Progenitor cell of endocrine pancreas (in vitro differentiated cells): ENCODE measurements around the gene NLRC5. TPM values are rescaled to one million over a fixed set of nuclear protein-coding genes. Genes with fewer than 3 reads are reported as not detected.
"Not testable (repeated sequence)": the region's sequence is repeated elsewhere in the genome, so short reads cannot be mapped to it uniquely, and the experiment has no call there.

Experiments
- DNase-seq: peaks from one replicate; pipeline ENCODE4 v3.0.0; 2021; ENCODE audit warnings: low spot score; ENCODE audit not compliant: unreplicated experiment
- H3K27ac Mint-ChIP-seq: 2 replicates; pipeline ENCODE4 v1.8.0; 2021; ENCODE audit warnings: mild to moderate bottlenecking, moderate library complexity, mixed read lengths
- H3K27me3 Mint-ChIP-seq: 2 replicates; pipeline ENCODE4 v1.8.0; 2021; ENCODE audit warnings: mixed read lengths
- H3K36me3 Mint-ChIP-seq: 2 replicates; pipeline ENCODE4 v1.8.0; 2022; ENCODE audit warnings: mixed read lengths; ENCODE audit not compliant: insufficient read depth
- H3K4me1 Mint-ChIP-seq: 2 replicates; pipeline ENCODE4 v1.8.0; 2021; ENCODE audit warnings: low read depth, mixed read lengths
- H3K4me3 Mint-ChIP-seq: 2 replicates; pipeline ENCODE4 v1.8.0; 2021; ENCODE audit warnings: low read depth, mild to moderate bottlenecking, moderate library complexity, mixed read lengths
- H3K9me3 Mint-ChIP-seq: 2 replicates; pipeline ENCODE4 v1.8.0; 2021; ENCODE audit warnings: low read depth, mixed read lengths
- total RNA-seq: library from RNA; stranded (reverse); gene quantifications from 2 replicates; pipeline ENCODE4 v1.2.1, GENCODE V29; 2021
- TF ChIP-seq, protein P1 (sequence below): fragments of 200-600 bp; sonication (generic); IDR thresholded peaks from one replicate; pipeline ENCODE4 v1.5.0; 2021; ENCODE audit warnings: antibody characterized with exemption, mild to moderate bottlenecking; ENCODE audit not compliant: unreplicated experiment

Gene NLRC5
- total RNA-seq, 1 donor from 2014 or later = not detected

DNA sequence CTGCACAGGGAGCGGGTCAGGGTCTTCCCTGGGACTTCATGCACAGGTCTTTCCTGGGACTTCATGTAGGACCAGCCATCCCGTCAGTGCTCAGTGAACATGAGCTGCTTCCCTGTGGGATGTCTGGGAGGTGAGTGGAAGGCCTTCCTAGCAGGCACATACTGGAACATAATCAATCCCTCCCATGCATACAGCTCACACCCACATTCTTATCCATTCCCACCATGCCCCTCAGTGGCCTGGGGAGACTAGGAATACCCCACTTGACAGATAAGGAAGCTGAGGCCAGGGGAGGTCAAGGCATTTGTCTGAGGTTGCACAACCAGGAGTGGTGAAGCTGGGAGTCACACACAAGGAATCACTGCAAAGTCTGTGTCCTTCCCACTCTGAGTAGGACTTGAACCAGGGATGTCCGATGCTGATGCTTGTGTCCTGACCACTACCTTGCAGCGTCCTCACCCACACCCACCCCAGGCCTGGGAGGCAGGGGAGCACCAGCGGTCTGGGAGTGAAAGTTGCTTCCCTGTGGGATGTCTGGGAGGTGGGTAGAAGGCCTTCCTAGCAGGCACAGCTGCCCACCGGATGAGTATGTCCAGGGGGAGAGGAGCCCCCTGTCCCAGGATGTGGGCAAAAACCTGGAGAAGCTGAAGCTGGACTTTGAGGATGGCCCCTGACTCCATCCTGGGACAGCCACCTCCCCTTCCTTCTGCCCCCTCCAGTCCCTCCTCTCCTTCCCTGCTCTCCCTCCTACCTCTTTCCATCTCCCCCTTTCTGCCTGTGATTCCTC, 1.0 kb upstream of the NLRC5 start:
- H3K36me3 Mint-ChIP-seq = no peaks in the 10 kb centered on the region
- H3K27ac Mint-ChIP-seq = no peak overlapping the region
- TF ChIP-seq, protein P1, sequence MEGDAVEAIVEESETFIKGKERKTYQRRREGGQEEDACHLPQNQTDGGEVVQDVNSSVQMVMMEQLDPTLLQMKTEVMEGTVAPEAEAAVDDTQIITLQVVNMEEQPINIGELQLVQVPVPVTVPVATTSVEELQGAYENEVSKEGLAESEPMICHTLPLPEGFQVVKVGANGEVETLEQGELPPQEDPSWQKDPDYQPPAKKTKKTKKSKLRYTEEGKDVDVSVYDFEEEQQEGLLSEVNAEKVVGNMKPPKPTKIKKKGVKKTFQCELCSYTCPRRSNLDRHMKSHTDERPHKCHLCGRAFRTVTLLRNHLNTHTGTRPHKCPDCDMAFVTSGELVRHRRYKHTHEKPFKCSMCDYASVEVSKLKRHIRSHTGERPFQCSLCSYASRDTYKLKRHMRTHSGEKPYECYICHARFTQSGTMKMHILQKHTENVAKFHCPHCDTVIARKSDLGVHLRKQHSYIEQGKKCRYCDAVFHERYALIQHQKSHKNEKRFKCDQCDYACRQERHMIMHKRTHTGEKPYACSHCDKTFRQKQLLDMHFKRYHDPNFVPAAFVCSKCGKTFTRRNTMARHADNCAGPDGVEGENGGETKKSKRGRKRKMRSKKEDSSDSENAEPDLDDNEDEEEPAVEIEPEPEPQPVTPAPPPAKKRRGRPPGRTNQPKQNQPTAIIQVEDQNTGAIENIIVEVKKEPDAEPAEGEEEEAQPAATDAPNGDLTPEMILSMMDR = no peak
- no peaks in the 10 kb centered on the region for H3K9me3 Mint-ChIP-seq
- DNase-seq = no peak
- H3K27me3 Mint-ChIP-seq = peaks cover 75% of the 10 kb centered on the region
- no peak overlapping the region for H3K4me3 Mint-ChIP-seq
- no peaks in the 10 kb centered on the region for H3K4me1 Mint-ChIP-seq

DNA sequence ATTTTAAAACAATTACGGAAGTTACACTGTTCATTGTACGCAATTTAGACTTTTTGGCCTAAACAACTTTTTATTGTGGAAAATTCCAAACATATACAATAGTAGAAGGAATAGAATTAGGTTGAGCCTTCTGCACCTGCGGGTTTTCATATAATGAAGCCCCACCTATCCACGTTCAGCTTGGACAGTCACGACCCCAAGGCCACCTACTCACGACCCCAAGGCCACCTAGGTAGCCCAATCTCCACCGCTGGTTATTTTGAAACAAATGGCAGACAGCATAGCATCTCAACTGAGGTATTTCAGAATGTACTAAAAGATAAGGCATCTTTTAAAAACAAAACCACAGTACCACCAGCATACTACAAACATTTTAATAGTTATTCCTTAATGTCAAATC, 631 bp downstream of the NLRC5 start:
- TF ChIP-seq, protein P1 = no peak
- Mint-ChIP-seq H3K27ac (no peak overlapping the region), H3K4me3 (peak overlapping the region; percentile 79), H3K9me3 (no peaks in the 10 kb centered on the region), H3K36me3 (no peaks in the 10 kb centered on the region), H3K4me1 (no peaks in the 10 kb centered on the region), H3K27me3 (peaks cover 84% of the 10 kb centered on the region)
- DNase-seq = no peak

DNA sequence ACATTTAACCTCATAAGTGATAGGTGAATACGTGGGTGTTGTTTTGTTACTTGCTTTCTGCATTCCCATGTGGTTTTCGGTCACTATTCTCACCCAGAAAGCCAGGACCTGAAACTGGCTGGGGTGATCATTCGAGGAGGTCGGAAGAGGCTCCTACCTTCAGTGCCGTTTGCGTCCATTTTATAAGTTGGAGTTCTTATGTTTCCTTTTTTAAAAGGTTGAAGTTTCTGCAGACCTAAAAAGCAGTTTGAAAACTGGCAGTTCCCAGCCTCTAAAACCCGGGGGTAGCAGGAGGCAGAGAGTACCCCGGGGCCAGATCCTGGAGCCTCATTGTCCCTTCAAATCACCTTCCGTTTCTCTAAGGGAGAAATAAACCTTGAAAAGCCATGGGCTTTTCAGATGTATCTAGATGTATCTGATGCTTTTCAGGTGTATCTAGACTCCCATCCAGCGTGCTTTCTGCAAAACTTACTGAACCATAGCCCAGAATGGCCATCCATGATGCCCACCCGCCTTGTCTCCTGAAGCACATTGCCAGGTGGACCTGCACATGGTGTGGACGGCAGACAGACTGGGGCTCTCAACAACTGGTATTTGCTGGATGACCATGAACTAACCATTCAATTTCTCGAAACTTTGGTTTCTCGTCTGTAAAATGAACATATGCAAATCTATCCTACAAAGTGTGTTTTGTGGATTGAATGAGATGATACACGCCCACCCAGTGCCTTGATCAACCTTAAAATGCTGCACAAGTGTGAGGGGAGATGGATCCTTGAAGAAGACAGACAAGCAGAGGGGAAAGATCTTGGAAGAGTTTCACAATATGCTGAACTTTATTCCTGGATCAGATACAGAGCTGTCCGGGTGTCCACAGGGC, 1.3 kb downstream of the NLRC5 start:
- no peak for DNase-seq
- H3K4me1 Mint-ChIP-seq = no peaks in the 10 kb centered on the region
- H3K36me3 Mint-ChIP-seq = no peaks in the 10 kb centered on the region
- H3K27me3 Mint-ChIP-seq = peaks cover 81% of the 10 kb centered on the region
- TF ChIP-seq, protein P1 = no peak
- no peaks in the 10 kb centered on the region for H3K9me3 Mint-ChIP-seq
- no peak overlapping the region for H3K4me3 Mint-ChIP-seq
- no peak overlapping the region for H3K27ac Mint-ChIP-seq

DNA sequence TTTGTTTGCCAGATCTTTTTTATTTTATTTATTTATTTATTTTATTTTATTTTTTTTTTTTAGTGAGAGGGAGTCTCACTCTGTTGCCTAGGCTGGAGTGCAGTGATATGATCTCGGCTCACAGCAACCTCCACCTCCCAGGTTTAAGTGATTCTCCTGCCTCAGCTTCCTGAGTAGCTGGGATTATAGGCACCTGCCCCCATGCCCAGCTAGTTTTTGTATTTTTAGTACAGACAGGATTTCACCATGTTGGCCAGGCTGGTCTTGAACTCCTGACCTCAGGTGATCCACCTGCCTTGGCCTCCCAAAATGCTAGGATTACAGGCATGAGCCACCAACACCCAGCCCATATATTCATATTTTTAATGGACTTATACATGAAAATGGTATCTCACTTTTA, 3.1 kb downstream of the NLRC5 start:
- H3K27me3 Mint-ChIP-seq = peaks cover 77% of the 10 kb centered on the region
- H3K4me1 Mint-ChIP-seq, DNase-seq, H3K4me3 Mint-ChIP-seq, H3K27ac Mint-ChIP-seq, H3K36me3 Mint-ChIP-seq, H3K9me3 Mint-ChIP-seq: not testable (repeated sequence)

DNA sequence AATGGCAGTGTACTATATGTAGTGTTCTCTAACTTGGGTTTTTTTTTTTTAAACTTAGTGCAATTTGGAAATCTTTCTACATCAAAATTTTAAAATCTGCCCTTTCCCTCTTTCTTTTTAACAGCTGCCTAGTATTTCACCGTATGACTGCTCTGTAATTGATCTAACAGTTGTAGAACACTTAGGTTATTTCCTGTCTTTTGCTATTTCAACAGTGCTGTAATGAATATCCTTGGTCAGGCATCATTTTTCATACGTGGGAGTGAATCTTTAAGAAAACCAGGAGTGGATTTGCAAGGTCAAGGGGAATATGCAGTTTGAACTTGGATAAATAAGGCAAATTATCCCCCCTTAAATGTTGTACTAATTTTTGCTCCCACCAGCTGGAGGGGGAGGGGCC, 3.8 kb downstream of the NLRC5 start:
- Mint-ChIP-seq H3K9me3 (no peaks in the 10 kb centered on the region), H3K4me3 (no peak overlapping the region), H3K27ac (no peak overlapping the region), H3K36me3 (no peaks in the 10 kb centered on the region), H3K27me3 (peaks cover 69% of the 10 kb centered on the region), H3K4me1 (no peaks in the 10 kb centered on the region)
- TF ChIP-seq, protein P1 = no peak
- DNase-seq = no peak
